ENCODE measurements around the gene HPCA.
"Not testable (repeated sequence)": the region's sequence is repeated elsewhere in the genome, so short reads cannot be mapped to it uniquely, and the experiment has no call there.

Gene HPCA

GRCh38 chr1:32903991-32904785 is 17.9 kb downstream of the HPCA start:
- no peak for DNase-seq (ENCODE audit: low spot score)

- DNase-seq (ENCODE audit: low spot score): no peak
Observed at GRCh38 chr1:32904797-32905196, 18.5 kb downstream of the HPCA start.

GRCh38 chr1:32905588-32905987 is 19.3 kb downstream of the HPCA start:
- DNase-seq (ENCODE audit: low spot score): not testable (repeated sequence)

- no peak for DNase-seq (ENCODE audit: low spot score)
Observed at GRCh38 chr1:32906654-32907053, 20.4 kb downstream of the HPCA start.

GRCh38 chr1:32907435-32907834 is 21.1 kb downstream of the HPCA start:
- DNase-seq (ENCODE audit: low spot score): no peak

- DNase-seq (ENCODE audit: low spot score): no peak
Observed at GRCh38 chr1:32910319-32910718, 24.0 kb downstream of the HPCA start.

GRCh38 chr1:32915766-32916706 is 29.7 kb downstream of the HPCA start:
- no peak for DNase-seq (ENCODE audit: low spot score)

GRCh38 chr1:32917521-32917920 is 31.2 kb downstream of the HPCA start:
- DNase-seq (ENCODE audit: low spot score): no peak

- no peak for DNase-seq (ENCODE audit: low spot score)
Observed at GRCh38 chr1:32918179-32918578, 31.9 kb downstream of the HPCA start.

- DNase-seq (ENCODE audit: low spot score): no peak
Observed at GRCh38 chr1:32919811-32920733, 33.8 kb downstream of the HPCA start.

GRCh38 chr1:32920833-32921232 is 34.5 kb downstream of the HPCA start:
- DNase-seq (ENCODE audit: low spot score): no peak

- no peak for DNase-seq (ENCODE audit: low spot score)
Observed at GRCh38 chr1:32924881-32925344, 38.6 kb downstream of the HPCA start.

- DNase-seq (ENCODE audit: low spot score): no peak
Observed at GRCh38 chr1:32925403-32926162, 39.3 kb downstream of the HPCA start.

- DNase-seq (ENCODE audit: low spot score): no peak
Observed at GRCh38 chr1:32926562-32926961, 40.3 kb downstream of the HPCA start.

- no peak for DNase-seq (ENCODE audit: low spot score)
Observed at GRCh38 chr1:32927441-32927840, 41.1 kb downstream of the HPCA start.

- no peak for DNase-seq (ENCODE audit: low spot score)
Observed at GRCh38 chr1:32928285-32928684, 42.0 kb downstream of the HPCA start.

- DNase-seq (ENCODE audit: low spot score): no peak
Observed at GRCh38 chr1:32928715-32929114, 42.4 kb downstream of the HPCA start.

GRCh38 chr1:32929366-32929765 is 43.1 kb downstream of the HPCA start:
- DNase-seq (ENCODE audit: low spot score): no peak

GRCh38 chr1:32931760-32932159 is 45.5 kb downstream of the HPCA start:
- DNase-seq (ENCODE audit: low spot score): no peak

- no peak for DNase-seq (ENCODE audit: low spot score)
Observed at GRCh38 chr1:32933742-32934322, 47.5 kb downstream of the HPCA start.

GRCh38 chr1:32934535-32934934 is 48.2 kb downstream of the HPCA start:
- DNase-seq (ENCODE audit: low spot score): no peak

Measured in CD4-positive, alpha-beta T cell treated with Interleukin-6 at 100 ng/mL for 8 hours (primary cell).